Spleen (tissue), 7 donors: ENCODE results near the gene EDRF1.

Source experiments
- POLR2AphosphoS5 ChIP-seq, 3 donors: sonication (generic); formaldehyde crosslinking; IDR thresholded peaks; one replicate each; pipeline ENCODE4 v1.5.1; 2017; ENCODE audit warnings: antibody characterized with exemption in 3 of 3
- TF ChIP-seq, protein P1 (sequence below), 11 experiments: fragments of 200-600 bp in 7 of 11; fragments of 450-650 bp in 4 of 11; sonication (generic) in 4 of 11; IDR thresholded peaks in 8 of 11; conservative IDR thresholded peaks in 3 of 11; 1 replicate in 7 of 11; 2 replicates in 4 of 11; pipeline versions ENCODE4 v1.4.0 to v1.8.0; 2016 to 2021; ENCODE audit warnings: antibody characterized with exemption in 11 of 11, inconsistent platforms in 4 of 11, mild to moderate bottlenecking in 1 of 11
- donor health status: DM: no; HTN: no; CAD: no; lungs with moderate emphysema.
- donor health status: DM: no; HTN: no; CAD: no.
- donor health status: DM: no; HTN: no; CAD: no.

DNA sequence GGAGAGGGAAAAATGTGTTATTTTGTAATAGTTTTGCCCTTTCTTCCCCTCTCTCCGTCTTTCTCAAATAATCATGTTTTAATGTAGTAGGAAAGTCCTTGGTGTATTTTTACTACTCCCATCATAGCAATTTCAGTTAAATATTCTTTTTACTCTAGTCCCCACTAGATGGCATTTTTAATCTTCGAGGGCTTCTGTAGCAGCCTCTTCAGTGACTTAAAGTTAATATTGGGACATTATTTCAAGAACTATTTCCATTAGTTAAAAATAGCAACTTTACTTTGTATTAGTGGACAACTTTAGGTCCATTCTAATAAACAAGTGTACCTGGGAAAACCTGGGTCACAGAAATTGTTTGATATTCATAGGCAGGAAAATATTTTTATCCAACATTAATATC is 23.0 kb downstream of the EDRF1 start:
- TF ChIP-seq, protein P1, sequence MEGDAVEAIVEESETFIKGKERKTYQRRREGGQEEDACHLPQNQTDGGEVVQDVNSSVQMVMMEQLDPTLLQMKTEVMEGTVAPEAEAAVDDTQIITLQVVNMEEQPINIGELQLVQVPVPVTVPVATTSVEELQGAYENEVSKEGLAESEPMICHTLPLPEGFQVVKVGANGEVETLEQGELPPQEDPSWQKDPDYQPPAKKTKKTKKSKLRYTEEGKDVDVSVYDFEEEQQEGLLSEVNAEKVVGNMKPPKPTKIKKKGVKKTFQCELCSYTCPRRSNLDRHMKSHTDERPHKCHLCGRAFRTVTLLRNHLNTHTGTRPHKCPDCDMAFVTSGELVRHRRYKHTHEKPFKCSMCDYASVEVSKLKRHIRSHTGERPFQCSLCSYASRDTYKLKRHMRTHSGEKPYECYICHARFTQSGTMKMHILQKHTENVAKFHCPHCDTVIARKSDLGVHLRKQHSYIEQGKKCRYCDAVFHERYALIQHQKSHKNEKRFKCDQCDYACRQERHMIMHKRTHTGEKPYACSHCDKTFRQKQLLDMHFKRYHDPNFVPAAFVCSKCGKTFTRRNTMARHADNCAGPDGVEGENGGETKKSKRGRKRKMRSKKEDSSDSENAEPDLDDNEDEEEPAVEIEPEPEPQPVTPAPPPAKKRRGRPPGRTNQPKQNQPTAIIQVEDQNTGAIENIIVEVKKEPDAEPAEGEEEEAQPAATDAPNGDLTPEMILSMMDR (IDR thresholded peaks at IDR 0.05 in 8 of 11, conservative IDR thresholded peaks at IDR 0.05 in 3 of 11): no peak
- no peak for TF ChIP-seq POLR2AphosphoS5 (IDR thresholded peaks at IDR 0.05)
